Right lobe of liver (tissue), 4 donors: ENCODE measurements around the gene ATXN3.

Source experiments
- CTCF ChIP-seq, 4 donors: fragments of 200-600 bp in 3 of 4; fragments of 450-650 bp in 1 of 4; IDR thresholded peaks; one replicate each; pipeline versions ENCODE4 v1.5.1 to v1.8.0; 2016 to 2022; ENCODE audit warnings: antibody characterized with exemption in 4 of 4, mild to moderate bottlenecking in 2 of 4
- POLR2A ChIP-seq: fragments of 450-650 bp; IDR thresholded peaks from one replicate; pipeline ENCODE4 v1.6.1; 2017; ENCODE audit warnings: antibody characterized with exemption, mild to moderate bottlenecking
- donor health status: DM: no; HTN: no; CAD: no.
- donor health status: DM: no; HTN: no; CAD: no.
- donor health status: DM: no; HTN: yes; CAD: no.

- no peak for TF ChIP-seq POLR2A
- TF ChIP-seq CTCF (IDR thresholded peaks at IDR 0.05) = no peak
These were observed 68.4 kb downstream of the ATXN3 start for GRCh38 chr14:92037989-92038388.
